ENCODE measurements around the gene RAB31. TPM values are rescaled to one million over a fixed set of nuclear protein-coding genes. Genes with fewer than 3 reads are reported as not detected.
A peak's percentile ranks its signal among the peaks of the same experiment; 100 is the strongest.

Gene RAB31
- total and polyA plus RNA-seq, 2 experiments from 2014 or later = 8.7 to 27.7 TPM

DNA sequence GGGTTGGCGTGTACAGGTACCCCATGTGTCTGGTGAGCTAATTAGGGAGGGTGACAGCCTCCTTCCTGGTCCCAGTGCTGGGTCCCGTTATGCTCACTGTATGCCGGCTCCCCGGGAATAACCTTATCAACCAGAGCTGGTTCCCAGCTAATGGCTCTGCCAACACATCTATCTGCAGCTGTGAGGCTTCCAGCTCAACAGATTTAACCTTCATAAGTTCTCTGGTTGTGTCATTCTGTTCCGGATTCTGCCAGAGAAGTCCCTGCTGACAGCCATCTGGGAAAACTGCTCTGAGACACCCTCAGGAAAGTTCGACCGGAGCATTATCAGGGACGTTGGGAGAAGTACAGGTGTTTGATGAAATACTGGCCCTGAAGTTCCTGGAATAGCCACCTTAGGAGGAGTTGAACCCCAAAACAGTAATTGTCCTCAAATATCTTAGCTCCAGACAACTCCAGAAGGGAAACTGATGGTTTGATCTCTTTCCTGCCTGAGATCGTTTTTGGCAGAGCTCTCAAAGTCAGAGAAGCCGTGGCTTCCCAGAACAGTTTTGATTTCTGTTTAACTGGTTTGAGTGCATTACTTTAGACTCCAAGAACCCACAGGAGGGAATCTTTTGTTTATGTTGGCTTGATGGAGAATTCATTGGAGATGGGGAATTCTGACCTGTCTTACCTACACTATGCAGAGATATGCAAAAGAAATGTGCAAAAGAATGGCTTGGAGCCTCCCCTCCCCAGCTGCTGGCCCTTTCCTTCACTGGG, 138.2 kb downstream of the RAB31 start:
- TF ChIP-seq, protein P1, sequence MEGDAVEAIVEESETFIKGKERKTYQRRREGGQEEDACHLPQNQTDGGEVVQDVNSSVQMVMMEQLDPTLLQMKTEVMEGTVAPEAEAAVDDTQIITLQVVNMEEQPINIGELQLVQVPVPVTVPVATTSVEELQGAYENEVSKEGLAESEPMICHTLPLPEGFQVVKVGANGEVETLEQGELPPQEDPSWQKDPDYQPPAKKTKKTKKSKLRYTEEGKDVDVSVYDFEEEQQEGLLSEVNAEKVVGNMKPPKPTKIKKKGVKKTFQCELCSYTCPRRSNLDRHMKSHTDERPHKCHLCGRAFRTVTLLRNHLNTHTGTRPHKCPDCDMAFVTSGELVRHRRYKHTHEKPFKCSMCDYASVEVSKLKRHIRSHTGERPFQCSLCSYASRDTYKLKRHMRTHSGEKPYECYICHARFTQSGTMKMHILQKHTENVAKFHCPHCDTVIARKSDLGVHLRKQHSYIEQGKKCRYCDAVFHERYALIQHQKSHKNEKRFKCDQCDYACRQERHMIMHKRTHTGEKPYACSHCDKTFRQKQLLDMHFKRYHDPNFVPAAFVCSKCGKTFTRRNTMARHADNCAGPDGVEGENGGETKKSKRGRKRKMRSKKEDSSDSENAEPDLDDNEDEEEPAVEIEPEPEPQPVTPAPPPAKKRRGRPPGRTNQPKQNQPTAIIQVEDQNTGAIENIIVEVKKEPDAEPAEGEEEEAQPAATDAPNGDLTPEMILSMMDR (IDR thresholded peaks at IDR 0.05; ENCODE audit: low read depth, low read length) = no peak
- DNase-seq (ENCODE audit: low read depth in 1 of 2, low spot score in 1 of 2) = peak in 1 of 2 donors; percentile 25
- H3K27ac ChIP-seq = no peak overlapping the region
- H3K4me1 ChIP-seq (ENCODE audit: low read depth) = peaks cover 5% of the 10 kb centered on the region
- no peaks in the 10 kb centered on the region for H3K36me3 ChIP-seq
- no peaks in the 10 kb centered on the region for H3K9me3 ChIP-seq (ENCODE audit: low read depth)
- H3K27me3 ChIP-seq = peaks cover 5% of the 10 kb centered on the region
- no peak overlapping the region for H3K4me3 ChIP-seq

DNA sequence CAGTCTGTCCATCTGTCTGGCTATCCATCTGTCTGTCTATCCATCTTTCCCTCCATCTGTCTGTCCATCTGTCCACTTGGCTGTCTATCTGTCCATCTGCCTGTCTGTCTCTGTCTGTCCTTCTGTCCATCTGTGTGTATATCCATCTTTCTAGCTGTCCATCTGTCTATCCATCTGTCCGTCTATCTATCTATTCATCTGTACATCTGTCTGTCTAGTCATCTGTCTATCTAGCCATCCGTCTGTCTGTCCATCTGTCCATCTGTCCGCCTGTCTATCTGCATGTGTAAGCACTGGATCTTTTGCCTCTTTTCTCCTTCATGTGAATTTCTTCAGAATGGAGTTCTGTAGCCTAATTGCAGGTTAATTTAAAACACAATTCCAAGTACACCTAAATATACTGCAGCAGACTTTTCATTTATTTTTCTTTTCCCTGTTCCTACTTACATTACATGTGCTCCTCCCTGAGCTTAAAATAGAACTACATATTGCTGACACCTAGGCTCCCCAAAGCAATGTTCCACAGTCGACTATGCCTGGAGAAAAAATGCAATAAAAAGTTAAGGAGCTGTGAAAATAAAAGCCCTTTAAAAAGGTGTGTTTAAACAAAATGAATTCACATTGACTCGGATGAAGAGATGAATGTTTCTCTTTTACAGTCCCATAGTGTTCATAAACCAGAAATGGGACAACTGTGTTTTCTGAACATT, 140.2 kb downstream of the RAB31 start:
- no peak for DNase-seq (ENCODE audit: low read depth in 1 of 2, low spot score in 1 of 2)
- Histone ChIP-seq H3K27me3 (peaks cover 5% of the 10 kb centered on the region), H3K9me3 (ENCODE audit: low read depth) (no peaks in the 10 kb centered on the region), H3K36me3 (no peaks in the 10 kb centered on the region), H3K4me3 (no peak overlapping the region), H3K4me1 (ENCODE audit: low read depth) (peaks cover 5% of the 10 kb centered on the region), H3K27ac (no peak overlapping the region)
- TF ChIP-seq, protein P1 (IDR thresholded peaks at IDR 0.05; ENCODE audit: low read depth, low read length) = no peak

DNA sequence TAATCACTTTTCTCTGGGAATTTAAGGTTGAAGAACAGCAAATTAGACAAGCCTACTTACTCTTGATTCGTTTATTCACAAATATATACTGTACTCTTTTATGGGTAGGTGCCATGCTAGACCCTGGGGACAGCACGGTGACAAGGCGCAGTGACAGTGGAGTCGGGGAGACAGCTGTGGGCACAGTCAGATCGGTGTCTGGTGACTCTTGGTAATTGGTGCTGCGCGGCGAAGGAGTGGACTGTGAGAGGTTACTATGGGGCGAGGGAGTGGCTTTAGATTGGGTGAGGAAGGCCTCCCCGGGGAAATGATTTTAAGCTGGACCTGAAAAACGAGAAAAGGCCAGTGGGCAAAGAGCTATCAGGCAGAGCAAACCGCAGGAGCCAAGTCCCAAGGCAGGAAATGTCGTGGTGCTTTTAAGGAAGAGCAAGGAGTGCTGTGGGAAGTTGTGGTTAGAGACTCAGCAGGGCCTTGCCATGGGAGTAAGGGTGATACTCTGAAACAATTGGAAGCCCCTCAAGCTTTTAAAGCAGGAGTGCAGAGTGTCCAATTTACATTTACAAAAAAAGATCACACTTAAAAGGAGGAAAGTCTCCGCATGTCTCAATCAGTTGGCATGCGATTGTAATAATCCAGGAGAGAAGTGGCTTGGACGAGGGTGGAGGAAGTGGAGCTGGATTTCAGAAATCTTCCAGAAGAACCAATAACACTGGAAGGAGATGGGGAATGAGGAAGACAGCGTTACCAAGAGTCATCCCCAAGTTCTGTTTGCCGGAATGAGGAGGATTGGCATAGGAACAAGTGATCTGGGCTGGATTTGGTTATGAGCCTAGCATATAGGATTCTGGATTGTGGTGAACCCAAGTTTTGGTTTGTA, 141.5 kb downstream of the RAB31 start:
- H3K4me1 ChIP-seq (ENCODE audit: low read depth) = peaks cover 5% of the 10 kb centered on the region
- H3K27me3 ChIP-seq = peaks cover 11% of the 10 kb centered on the region
- DNase-seq (ENCODE audit: low read depth in 1 of 2, low spot score in 1 of 2) = peak in 1 of 2 donors; percentile 50
- TF ChIP-seq, protein P1 (IDR thresholded peaks at IDR 0.05; ENCODE audit: low read depth, low read length) = no peak
- no peaks in the 10 kb centered on the region for H3K36me3 ChIP-seq
- no peak overlapping the region for H3K4me3 ChIP-seq
- H3K27ac ChIP-seq = no peak overlapping the region
- H3K9me3 ChIP-seq (ENCODE audit: low read depth) = no peaks in the 10 kb centered on the region

GRCh38 chr18:9850309-9850708, 142.2 kb downstream of the RAB31 start:
- Histone ChIP-seq H3K27me3 (peaks cover 15% of the 10 kb centered on the region), H3K36me3 (no peaks in the 10 kb centered on the region), H3K4me3 (no peak overlapping the region), H3K4me1 (ENCODE audit: low read depth) (peaks cover 5% of the 10 kb centered on the region), H3K9me3 (ENCODE audit: low read depth) (no peaks in the 10 kb centered on the region), H3K27ac (no peak overlapping the region)
- no peak for DNase-seq (ENCODE audit: low read depth in 1 of 2, low spot score in 1 of 2)
- TF ChIP-seq, protein P1 (IDR thresholded peaks at IDR 0.05; ENCODE audit: low read depth, low read length) = no peak

DNA sequence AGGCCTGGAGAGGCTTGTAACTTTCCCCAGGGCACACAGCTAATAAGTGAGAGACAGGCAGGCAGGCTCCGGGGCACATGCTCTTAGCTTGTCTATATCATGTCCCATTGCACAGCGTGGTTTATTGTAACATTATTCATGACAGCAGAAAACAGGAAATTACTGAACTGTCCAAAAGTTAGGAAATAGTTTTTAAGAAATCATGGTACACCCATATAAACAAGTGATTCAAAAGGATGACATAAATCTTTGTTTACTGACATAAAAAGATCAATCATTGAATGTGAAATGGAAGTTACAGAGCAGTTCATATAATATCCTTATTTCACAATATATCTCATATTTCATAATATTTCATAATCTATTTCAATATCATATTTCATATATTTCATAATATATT, 143.4 kb downstream of the RAB31 start:
- Histone ChIP-seq H3K27ac (no peak overlapping the region), H3K9me3 (ENCODE audit: low read depth) (no peaks in the 10 kb centered on the region), H3K4me3 (no peak overlapping the region), H3K27me3 (peaks cover 25% of the 10 kb centered on the region), H3K4me1 (ENCODE audit: low read depth) (peaks cover 5% of the 10 kb centered on the region), H3K36me3 (no peaks in the 10 kb centered on the region)
- TF ChIP-seq, protein P1 (IDR thresholded peaks at IDR 0.05; ENCODE audit: low read depth, low read length) = no peak
- peak in 1 of 2 donors; percentile 40 for DNase-seq (ENCODE audit: low read depth in 1 of 2, low spot score in 1 of 2)
